Upper lobe of right lung (tissue), 1 donor: ENCODE measurements around the gene SCAP. TPM values are rescaled to one million over a fixed set of nuclear protein-coding genes. Genes with fewer than 3 reads are reported as not detected.
A peak's percentile ranks its signal among the peaks of the same experiment; 100 is the strongest.

Source experiments
- ATAC-seq: fragments of 200-7000 bp; cut with Tn5 transposase; one replicate; pipeline ENCODE4 v1.9.1; 2020; ENCODE audit warnings: mild to moderate bottlenecking, moderate library complexity
- DNase-seq: peaks from one replicate; pipeline ENCODE4 v3.0.0-alpha.2; 2020
- H3K27ac ChIP-seq: fragments of 200-600 bp; one replicate; pipeline ENCODE4 v1.8.0; 2022
- H3K27me3 ChIP-seq: fragments of 200-600 bp; one replicate; pipeline ENCODE4 v1.8.0; 2022; ENCODE audit warnings: mild to moderate bottlenecking
- H3K36me3 ChIP-seq: fragments of 200-600 bp; one replicate; pipeline ENCODE4 v1.8.0; 2022
- H3K4me1 ChIP-seq: fragments of 200-600 bp; one replicate; pipeline ENCODE4 v1.8.0; 2022
- H3K4me3 ChIP-seq: fragments of 200-600 bp; one replicate; pipeline ENCODE4 v1.8.0; 2022; ENCODE audit warnings: mild to moderate bottlenecking
- H3K9me3 ChIP-seq: fragments of 200-600 bp; one replicate; pipeline ENCODE4 v1.8.0; 2022
- CTCF ChIP-seq: fragments of 200-600 bp; IDR thresholded peaks from one replicate; pipeline ENCODE4 v1.8.0; 2022; ENCODE audit warnings: antibody characterized with exemption
- intact Hi-C: fragments of 100-400 bp; cut with DNase I; formaldehyde crosslinking; loops from one replicate; pipeline ENCODE4 v1.11.0; 2022
- total RNA-seq: library from RNA; stranded (reverse); fragmentation: NEBNext Ultra II Directional; extraction: Animal tissue kit (Norgen Biotek cat#: 25700); gene quantifications from one replicate; pipeline ENCODE4 v1.2.1, GENCODE V29; 2021
- donor health status: DM: no; HTN: yes; CAD: no; lungs with severe emphysema.

The SCAP gene
- total RNA-seq, 1 donor from 2014 or later: 66.5 TPM

DNA sequence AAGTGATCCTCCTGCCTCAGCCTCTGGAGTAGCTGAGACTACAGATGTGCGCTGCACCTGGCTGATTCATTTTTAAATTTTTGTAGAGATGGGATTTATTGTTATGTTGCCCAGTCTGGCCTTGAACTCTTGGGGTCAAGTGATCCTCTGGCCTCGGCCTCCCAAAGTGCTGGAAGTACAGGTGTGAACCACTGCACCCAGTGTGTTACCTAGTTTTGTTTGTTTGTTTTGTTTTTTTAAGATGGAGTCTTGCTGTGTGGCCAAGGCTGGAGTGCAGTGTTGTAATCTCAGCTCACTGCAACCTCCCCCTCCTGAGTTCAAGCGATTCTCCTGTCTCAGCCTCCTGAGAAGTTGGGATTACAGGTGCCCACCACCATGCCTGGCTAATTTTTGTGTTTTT is 82.8 kb downstream of the SCAP start:
- H3K4me3 ChIP-seq: no peak overlapping the region
- intact Hi-C loops: no loop called here
- ATAC-seq: no peak

GRCh38 chr3:47385796-47386195 is 89.9 kb downstream of the SCAP start:
- no peak overlapping the region for H3K4me3 ChIP-seq
- no peak for DNase-seq
- H3K36me3 ChIP-seq: peaks cover 29% of the 10 kb centered on the region
- no peaks in the 10 kb centered on the region for H3K9me3 ChIP-seq
- ATAC-seq: no peak
- peak overlapping the region; percentile 11 for H3K27ac ChIP-seq
- TF ChIP-seq CTCF: no peak
- no peaks in the 10 kb centered on the region for H3K27me3 ChIP-seq
- H3K4me1 ChIP-seq: peaks cover 17% of the 10 kb centered on the region
- intact Hi-C loops: no loop called here

More for the DNA sequence above, 82.8 kb downstream of the SCAP start:
- no peak for TF ChIP-seq CTCF
- DNase-seq: no peak
- no peak overlapping the region for H3K27ac ChIP-seq
- H3K4me1 ChIP-seq: peaks cover 21% of the 10 kb centered on the region
- H3K36me3 ChIP-seq: peaks cover 37% of the 10 kb centered on the region
- no peaks in the 10 kb centered on the region for H3K27me3 ChIP-seq
- no peaks in the 10 kb centered on the region for H3K9me3 ChIP-seq

- H3K36me3 ChIP-seq: peaks cover 23% of the 10 kb centered on the region
- no peaks in the 10 kb centered on the region for H3K27me3 ChIP-seq
- no peak overlapping the region for H3K27ac ChIP-seq
- DNase-seq: no peak
- intact Hi-C loops: no loop called here
- no peak for TF ChIP-seq CTCF
- no peaks in the 10 kb centered on the region for H3K9me3 ChIP-seq
- H3K4me3 ChIP-seq: no peak overlapping the region
- peaks cover 17% of the 10 kb centered on the region for H3K4me1 ChIP-seq
- ATAC-seq: peak; percentile 2
These were observed 90.7 kb downstream of the SCAP start for GRCh38 chr3:47385007-47385406.

GRCh38 chr3:47384425-47384824 is 91.3 kb downstream of the SCAP start:
- peaks cover 23% of the 10 kb centered on the region for H3K36me3 ChIP-seq
- H3K4me1 ChIP-seq: peaks cover 23% of the 10 kb centered on the region
- DNase-seq (no peak), ATAC-seq (no peak)
- no peak for TF ChIP-seq CTCF
- no peaks in the 10 kb centered on the region for H3K9me3 ChIP-seq
- intact Hi-C loops: no loop called here
- H3K27ac ChIP-seq: no peak overlapping the region
- no peaks in the 10 kb centered on the region for H3K27me3 ChIP-seq
- no peak overlapping the region for H3K4me3 ChIP-seq

DNA sequence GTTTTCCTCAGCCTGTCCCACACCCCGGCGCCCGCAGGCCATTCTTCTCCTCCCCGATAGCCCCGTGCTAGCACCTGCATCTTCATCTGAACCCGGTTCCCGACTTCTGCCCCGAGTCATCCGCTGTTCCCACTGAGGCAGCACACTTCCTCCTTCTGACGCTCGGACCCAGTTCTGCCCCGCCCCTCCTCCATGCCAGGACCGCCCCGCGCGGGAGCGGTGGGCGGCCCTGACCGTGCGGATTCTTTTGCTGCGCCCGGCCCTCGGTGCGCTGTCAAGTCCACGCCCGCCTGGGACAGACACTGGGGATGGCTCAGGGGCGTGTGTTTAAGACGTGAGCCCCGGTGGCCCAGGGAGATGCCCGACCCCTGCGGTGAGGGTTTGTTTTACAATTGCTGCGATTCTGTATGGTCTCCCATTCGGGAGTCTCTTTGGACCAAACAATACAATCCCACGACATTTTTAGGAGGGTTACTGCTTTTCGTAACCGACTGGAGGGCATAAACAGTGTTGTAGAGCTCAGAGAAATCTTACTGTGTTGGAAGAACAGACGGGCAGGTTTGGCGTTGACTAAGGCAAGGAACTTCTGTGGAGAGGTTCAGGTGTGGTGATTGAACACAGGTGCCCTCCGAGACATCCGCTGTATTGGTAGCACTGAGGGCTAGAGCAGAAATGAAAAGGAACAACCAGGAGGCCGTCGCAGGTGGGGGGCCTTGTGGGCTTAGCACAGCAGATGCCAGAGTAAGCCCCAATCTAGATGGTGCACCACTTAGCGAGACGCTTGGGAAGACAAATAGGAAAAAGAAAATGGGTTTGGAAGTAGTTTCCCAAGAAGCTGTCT is 94.2 kb downstream of the SCAP start:
- intact Hi-C loops: no loop called here
- TF ChIP-seq CTCF: no peak

More for the DNA sequence above, 94.2 kb downstream of the SCAP start:
- Histone ChIP-seq H3K4me3 (peak overlapping the region; percentile 74), H3K9me3 (no peaks in the 10 kb centered on the region), H3K27ac (peak overlapping the region; percentile 91), H3K4me1 (peaks cover 30% of the 10 kb centered on the region), H3K36me3 (peaks cover 2% of the 10 kb centered on the region), H3K27me3 (no peaks in the 10 kb centered on the region)
- ATAC-seq (peak; percentile 81), DNase-seq (peak; percentile 92)
